HEK293 (cell line): Measurements from ENCODE around the gene RSRC1.

Experiments
- CTCF ChIA-PET: fragments of 350-600 bp; formaldehyde crosslinking; extraction: SDS; loops from one replicate; lab custom pipeline; 2021; ENCODE audit warnings: antibody characterized with exemption; lab: Yijun Ruan, JAX
- POLR2A ChIA-PET: fragments of 300-600 bp; formaldehyde crosslinking; extraction: SDS; loops from one replicate; lab custom pipeline; 2020; ENCODE audit warnings: antibody characterized with exemption, inconsistent platforms; lab: Yijun Ruan, JAX
- H3K27ac ChIP-seq: fragments of 200-500 bp; sonication (Bioruptor generic); 2 replicates; pipeline ENCODE4 v1.5.1; 2014; ENCODE audit warnings: low read depth, low read length, control low read depth, inconsistent platforms; ENCODE audit errors: extremely low read depth
- H3K36me3 ChIP-seq, 2 experiments: fragments of 200-500 bp in 1 of 2; sonication (Bioruptor generic) in 1 of 2; 1 replicate in 1 of 2; 2 replicates in 1 of 2; pipeline ENCODE4 v1.5.1; 2014 to 2017; ENCODE audit warnings: inconsistent platforms in 2 of 2, low read length in 2 of 2; ENCODE audit not compliant: control insufficient read depth in 2 of 2, insufficient read depth in 1 of 2
- H3K4me1 ChIP-seq: fragments of 200-500 bp; sonication (Bioruptor generic); 2 replicates; pipeline ENCODE4 v1.5.1; 2014; ENCODE audit warnings: mild to moderate bottlenecking, low read length, inconsistent platforms; ENCODE audit not compliant: control insufficient read depth, insufficient read depth
- H3K4me3 ChIP-seq: 2 replicates; pipeline ENCODE4 v1.5.1; 2011; ENCODE audit warnings: low read depth, mild to moderate bottlenecking, control low read depth, low read length, moderate library complexity
- H3K9me3 ChIP-seq: fragments of 200-500 bp; sonication (Bioruptor generic); 2 replicates; pipeline ENCODE4 v1.5.1; 2014; ENCODE audit warnings: low read depth, low read length, inconsistent platforms; ENCODE audit not compliant: control insufficient read depth, insufficient read depth
- EGR2 ChIP-seq: fragments of 450-650 bp; formaldehyde crosslinking; IDR thresholded peaks from 2 replicates; pipeline ENCODE4 v1.5.1; 2016; ENCODE audit warnings: low read depth, missing biosample characterization, missing genetic modification characterization
- GLIS2 ChIP-seq: fragments of 450-650 bp; formaldehyde crosslinking; IDR thresholded peaks from 2 replicates; pipeline ENCODE4 v1.5.1; 2016; ENCODE audit warnings: missing biosample characterization, missing genetic modification characterization
- KLF1 ChIP-seq: fragments of 450-650 bp; formaldehyde crosslinking; IDR thresholded peaks from 2 replicates; pipeline ENCODE4 v1.5.1; 2016; ENCODE audit warnings: missing biosample characterization, missing genetic modification characterization
- KLF10 ChIP-seq: fragments of 450-650 bp; IDR thresholded peaks from 2 replicates; pipeline ENCODE4 v1.5.1; 2018; ENCODE audit warnings: missing biosample characterization, mild to moderate bottlenecking, missing genetic modification characterization
- SP2 ChIP-seq: fragments of 450-650 bp; formaldehyde crosslinking; IDR thresholded peaks from 2 replicates; pipeline ENCODE4 v1.5.1; 2016; ENCODE audit warnings: missing biosample characterization, missing genetic modification characterization
- SP7 ChIP-seq: fragments of 450-650 bp; formaldehyde crosslinking; IDR thresholded peaks from 2 replicates; pipeline ENCODE4 v1.5.1; 2016; ENCODE audit warnings: missing biosample characterization, missing genetic modification characterization
- ZFHX2 ChIP-seq: fragments of 450-650 bp; formaldehyde crosslinking; conservative IDR thresholded peaks from 2 replicates; pipeline ENCODE4 v1.5.1; 2016; ENCODE audit warnings: missing biosample characterization, missing genetic modification characterization
- ZFP3 ChIP-seq: fragments of 450-650 bp; formaldehyde crosslinking; IDR thresholded peaks from 2 replicates; pipeline ENCODE4 v1.5.1; 2016; ENCODE audit warnings: low read depth, missing biosample characterization, missing genetic modification characterization
- ZNF146 ChIP-seq: fragments of 450-650 bp; formaldehyde crosslinking; IDR thresholded peaks from 2 replicates; pipeline ENCODE4 v1.5.1; 2016; ENCODE audit warnings: missing biosample characterization, missing genetic modification characterization
- ZNF157 ChIP-seq: fragments of 450-650 bp; formaldehyde crosslinking; IDR thresholded peaks from 2 replicates; pipeline ENCODE4 v1.5.1; 2016; ENCODE audit warnings: missing biosample characterization, missing genetic modification characterization
- ZNF175 ChIP-seq: fragments of 450-650 bp; formaldehyde crosslinking; IDR thresholded peaks from 2 replicates; pipeline ENCODE4 v1.5.1; 2016; ENCODE audit warnings: missing biosample characterization, missing genetic modification characterization
- ZNF2 ChIP-seq: fragments of 450-650 bp; formaldehyde crosslinking; IDR thresholded peaks from 2 replicates; pipeline ENCODE4 v1.5.1; 2016; ENCODE audit warnings: missing biosample characterization, missing genetic modification characterization
- ZNF211 ChIP-seq: fragments of 450-650 bp; formaldehyde crosslinking; IDR thresholded peaks from 2 replicates; pipeline ENCODE4 v1.5.1; 2016; ENCODE audit warnings: low read depth, missing biosample characterization, missing genetic modification characterization
- ZNF223 ChIP-seq: fragments of 450-650 bp; formaldehyde crosslinking; IDR thresholded peaks from 2 replicates; pipeline ENCODE4 v1.5.1; 2016; ENCODE audit warnings: missing biosample characterization, missing genetic modification characterization
- ZNF335 ChIP-seq: fragments of 450-650 bp; formaldehyde crosslinking; conservative IDR thresholded peaks from 2 replicates; pipeline ENCODE4 v1.5.1; 2016; ENCODE audit warnings: missing biosample characterization, missing genetic modification characterization
- ZNF426 ChIP-seq: fragments of 450-650 bp; formaldehyde crosslinking; IDR thresholded peaks from 2 replicates; pipeline ENCODE4 v1.5.1; 2017; ENCODE audit warnings: missing biosample characterization, missing genetic modification characterization, mild to moderate bottlenecking, inconsistent platforms, moderate library complexity
- ZNF629 ChIP-seq: fragments of 450-650 bp; formaldehyde crosslinking; IDR thresholded peaks from 2 replicates; pipeline ENCODE4 v1.5.1; 2017; ENCODE audit warnings: missing biosample characterization, missing genetic modification characterization
- TF ChIP-seq, protein P1 (sequence below): fragments of 450-650 bp; formaldehyde crosslinking; IDR thresholded peaks from 2 replicates; pipeline ENCODE4 v1.5.1; 2016; ENCODE audit warnings: missing biosample characterization, missing genetic modification characterization, borderline replicate concordance
- TF ChIP-seq, protein P2 (sequence below): fragments of 450-650 bp; formaldehyde crosslinking; IDR thresholded peaks from 2 replicates; pipeline ENCODE4 v1.5.1; 2016; ENCODE audit warnings: missing biosample characterization, missing genetic modification characterization
- TF ChIP-seq, protein P3 (sequence below): sonication (generic); formaldehyde crosslinking; IDR thresholded peaks from 2 replicates; pipeline ENCODE4 v1.8.1; 2022; ENCODE audit warnings: mild to moderate bottlenecking, moderate library complexity, missing genetic modification reagents
- TF ChIP-seq, protein P4 (sequence below): fragments of 450-650 bp; formaldehyde crosslinking; optimal IDR thresholded peaks from 2 replicates; pipeline ENCODE3; 2016; ENCODE audit warnings: missing biosample characterization, mild to moderate bottlenecking, missing genetic modification characterization
- TF ChIP-seq, protein P5 (sequence below): fragments of 450-650 bp; formaldehyde crosslinking; IDR thresholded peaks from 2 replicates; pipeline ENCODE4 v1.5.1; 2016; ENCODE audit warnings: missing biosample characterization, missing genetic modification characterization
- TF ChIP-seq, protein P6 (sequence below): fragments of 450-650 bp; formaldehyde crosslinking; IDR thresholded peaks from 2 replicates; pipeline ENCODE4 v1.5.1; 2016; ENCODE audit warnings: missing biosample characterization, missing genetic modification characterization, borderline replicate concordance
- TF ChIP-seq, protein P7 (sequence below): fragments of 450-650 bp; formaldehyde crosslinking; IDR thresholded peaks from 2 replicates; pipeline ENCODE4 v1.5.1; 2017; ENCODE audit warnings: missing biosample characterization, missing genetic modification characterization

The RSRC1 gene

DNA sequence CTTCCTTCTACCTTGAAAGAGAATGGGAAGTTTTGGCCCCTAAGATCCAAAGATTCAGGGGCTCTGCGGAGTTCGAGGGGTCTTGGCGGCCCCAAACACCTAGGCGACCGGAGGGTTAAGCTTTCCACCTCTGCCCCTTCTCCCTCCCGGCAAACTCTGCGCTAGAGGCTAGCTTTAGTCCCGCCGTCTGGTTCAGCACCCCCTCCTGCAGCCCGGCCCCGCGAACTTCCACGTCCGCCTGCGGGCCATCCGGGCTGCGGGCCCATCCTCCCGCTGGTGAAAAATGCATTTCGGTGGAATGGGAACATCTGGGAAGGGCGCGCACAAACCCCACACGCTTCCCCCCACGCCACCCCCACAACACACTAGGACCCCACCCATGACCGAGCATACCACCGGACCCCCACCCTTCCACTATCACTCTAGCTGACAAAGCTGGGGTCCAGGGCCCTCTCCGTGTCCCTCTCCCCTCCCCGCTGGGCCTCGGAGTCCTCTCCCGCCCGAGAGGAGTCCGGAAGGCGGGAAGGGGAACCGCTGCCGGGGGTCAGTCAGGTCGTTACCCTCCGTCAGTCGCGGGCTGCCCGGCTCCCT lies 4.7 kb upstream of the RSRC1 start (continued):
- TF ChIP-seq GLIS2 (tag by site-specific recombination) (peak; percentile 91), ZNF223 (no peak), ZNF175 (tag by site-specific recombination) (no peak), KLF1 (tag by site-specific recombination) (no peak), ZNF211 (no peak)
- TF ChIP-seq, protein P1, sequence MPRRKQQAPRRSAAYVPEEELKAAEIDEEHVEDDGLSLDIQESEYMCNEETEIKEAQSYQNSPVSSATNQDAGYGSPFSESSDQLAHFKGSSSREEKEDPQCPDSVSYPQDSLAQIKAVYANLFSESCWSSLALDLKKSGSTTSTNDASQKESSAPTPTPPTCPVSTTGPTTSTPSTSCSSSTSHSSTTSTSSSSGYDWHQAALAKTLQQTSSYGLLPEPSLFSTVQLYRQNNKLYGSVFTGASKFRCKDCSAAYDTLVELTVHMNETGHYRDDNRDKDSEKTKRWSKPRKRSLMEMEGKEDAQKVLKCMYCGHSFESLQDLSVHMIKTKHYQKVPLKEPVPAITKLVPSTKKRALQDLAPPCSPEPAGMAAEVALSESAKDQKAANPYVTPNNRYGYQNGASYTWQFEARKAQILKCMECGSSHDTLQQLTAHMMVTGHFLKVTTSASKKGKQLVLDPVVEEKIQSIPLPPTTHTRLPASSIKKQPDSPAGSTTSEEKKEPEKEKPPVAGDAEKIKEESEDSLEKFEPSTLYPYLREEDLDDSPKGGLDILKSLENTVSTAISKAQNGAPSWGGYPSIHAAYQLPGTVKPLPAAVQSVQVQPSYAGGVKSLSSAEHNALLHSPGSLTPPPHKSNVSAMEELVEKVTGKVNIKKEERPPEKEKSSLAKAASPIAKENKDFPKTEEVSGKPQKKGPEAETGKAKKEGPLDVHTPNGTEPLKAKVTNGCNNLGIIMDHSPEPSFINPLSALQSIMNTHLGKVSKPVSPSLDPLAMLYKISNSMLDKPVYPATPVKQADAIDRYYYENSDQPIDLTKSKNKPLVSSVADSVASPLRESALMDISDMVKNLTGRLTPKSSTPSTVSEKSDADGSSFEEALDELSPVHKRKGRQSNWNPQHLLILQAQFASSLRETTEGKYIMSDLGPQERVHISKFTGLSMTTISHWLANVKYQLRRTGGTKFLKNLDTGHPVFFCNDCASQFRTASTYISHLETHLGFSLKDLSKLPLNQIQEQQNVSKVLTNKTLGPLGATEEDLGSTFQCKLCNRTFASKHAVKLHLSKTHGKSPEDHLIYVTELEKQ (tag by site-specific recombination), result no peak
- TF ChIP-seq, all 188 proteins: peak for 18

DNA sequence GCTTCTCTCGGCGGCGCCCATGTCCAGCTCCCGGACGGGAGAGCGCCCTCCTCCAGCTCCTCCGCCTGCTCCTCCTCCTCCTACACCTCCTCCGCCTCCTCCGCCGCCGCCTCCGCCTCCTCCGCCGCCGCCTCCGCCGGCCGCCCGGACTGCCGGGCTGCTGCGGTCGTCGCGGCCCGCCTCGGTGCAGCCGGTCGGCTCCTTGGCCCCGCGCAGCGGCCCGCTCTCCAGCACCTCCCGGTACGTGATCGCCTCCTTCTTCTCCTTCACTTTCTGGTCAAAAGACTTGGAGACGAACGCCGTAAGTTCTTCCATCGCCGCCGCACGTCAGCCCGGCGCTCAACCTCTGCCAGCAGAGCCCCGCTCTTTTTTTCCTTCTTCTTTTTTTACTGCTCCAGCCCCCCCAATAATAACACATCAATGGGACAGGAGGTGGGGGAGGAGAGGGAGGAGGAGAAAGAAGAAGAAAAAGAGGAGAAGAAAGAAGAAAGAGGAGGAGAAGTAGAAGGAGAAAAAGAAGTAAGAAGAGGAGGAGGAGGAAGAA lies 4.1 kb upstream of the RSRC1 start:
- H3K36me3 ChIP-seq, result peaks cover 0 to 6% of the 10 kb centered on the region in 2 experiments; a peak in 1 of 3 replicates
- ChIA-PET CTCF (no interaction called here), POLR2A (interaction anchor here (0.6 to 0.7 kb wide), 2 partner anchors 591 to 714 kb away, joined by 4 to 5 read pairs; no protein-coding TSS in a partner anchor)
- TF ChIP-seq, protein P2, sequence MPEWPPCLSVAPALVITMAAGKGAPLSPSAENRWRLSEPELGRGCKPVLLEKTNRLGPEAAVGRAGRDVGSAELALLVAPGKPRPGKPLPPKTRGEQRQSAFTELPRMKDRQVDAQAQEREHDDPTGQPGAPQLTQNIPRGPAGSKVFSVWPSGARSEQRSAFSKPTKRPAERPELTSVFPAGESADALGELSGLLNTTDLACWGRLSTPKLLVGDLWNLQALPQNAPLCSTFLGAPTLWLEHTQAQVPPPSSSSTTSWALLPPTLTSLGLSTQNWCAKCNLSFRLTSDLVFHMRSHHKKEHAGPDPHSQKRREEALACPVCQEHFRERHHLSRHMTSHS (tag by site-specific recombination), result no peak
- TF ChIP-seq SP2 (peak; percentile 37; the same call in 1 of the 2 replicates), ZNF2 (tag by site-specific recombination) (no peak), SP7 (tag by site-specific recombination) (0 out of 2 replicates have a peak, but pooled peaks have one; percentile 3), ZFP3 (tag by site-specific recombination) (peak; percentile 78), ZNF157 (tag by site-specific recombination) (no peak), ZNF629 (tag by site-specific recombination) (no peak), ZNF426 (no peak), ZFHX2 (tag by site-specific recombination) (peak; percentile 94), KLF10 (tag by site-specific recombination) (no peak), ZNF335 (tag by site-specific recombination) (no peak), ZNF146 (no peak), EGR2 (peak; percentile 74; the same call in 1 of the 2 replicates), GLIS2 (tag by site-specific recombination) (peak; percentile 53; the same call in 1 of the 2 replicates)
- TF ChIP-seq, protein P3, sequence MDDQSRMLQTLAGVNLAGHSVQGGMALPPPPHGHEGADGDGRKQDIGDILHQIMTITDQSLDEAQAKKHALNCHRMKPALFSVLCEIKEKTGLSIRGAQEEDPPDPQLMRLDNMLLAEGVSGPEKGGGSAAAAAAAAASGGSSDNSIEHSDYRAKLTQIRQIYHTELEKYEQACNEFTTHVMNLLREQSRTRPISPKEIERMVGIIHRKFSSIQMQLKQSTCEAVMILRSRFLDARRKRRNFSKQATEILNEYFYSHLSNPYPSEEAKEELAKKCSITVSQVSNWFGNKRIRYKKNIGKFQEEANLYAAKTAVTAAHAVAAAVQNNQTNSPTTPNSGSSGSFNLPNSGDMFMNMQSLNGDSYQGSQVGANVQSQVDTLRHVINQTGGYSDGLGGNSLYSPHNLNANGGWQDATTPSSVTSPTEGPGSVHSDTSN (CRISPR knock-in tag), result no peak
- TF ChIP-seq, protein P4, sequence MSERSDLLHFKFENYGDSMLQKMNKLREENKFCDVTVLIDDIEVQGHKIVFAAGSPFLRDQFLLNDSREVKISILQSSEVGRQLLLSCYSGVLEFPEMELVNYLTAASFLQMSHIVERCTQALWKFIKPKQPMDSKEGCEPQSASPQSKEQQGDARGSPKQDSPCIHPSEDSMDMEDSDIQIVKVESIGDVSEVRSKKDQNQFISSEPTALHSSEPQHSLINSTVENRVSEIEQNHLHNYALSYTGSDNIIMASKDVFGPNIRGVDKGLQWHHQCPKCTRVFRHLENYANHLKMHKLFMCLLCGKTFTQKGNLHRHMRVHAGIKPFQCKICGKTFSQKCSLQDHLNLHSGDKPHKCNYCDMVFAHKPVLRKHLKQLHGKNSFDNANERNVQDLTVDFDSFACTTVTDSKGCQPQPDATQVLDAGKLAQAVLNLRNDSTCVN, result peak; percentile 14
- TF ChIP-seq, protein P5, sequence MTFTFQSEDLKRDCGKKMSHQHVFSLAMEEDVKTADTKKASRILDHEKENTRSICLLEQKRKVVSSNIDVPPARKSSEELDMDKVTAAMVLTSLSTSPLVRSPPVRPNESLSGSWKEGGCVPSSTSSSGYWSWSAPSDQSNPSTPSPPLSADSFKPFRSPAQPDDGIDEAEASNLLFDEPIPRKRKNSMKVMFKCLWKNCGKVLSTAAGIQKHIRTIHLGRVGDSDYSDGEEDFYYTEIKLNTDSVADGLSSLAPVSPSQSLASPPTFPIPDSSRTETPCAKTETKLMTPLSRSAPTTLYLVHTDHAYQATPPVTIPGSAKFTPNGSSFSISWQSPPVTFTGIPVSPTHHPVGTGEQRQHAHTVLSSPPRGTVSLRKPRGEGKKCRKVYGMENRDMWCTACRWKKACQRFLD, result no peak
- TF ChIP-seq, protein P6, sequence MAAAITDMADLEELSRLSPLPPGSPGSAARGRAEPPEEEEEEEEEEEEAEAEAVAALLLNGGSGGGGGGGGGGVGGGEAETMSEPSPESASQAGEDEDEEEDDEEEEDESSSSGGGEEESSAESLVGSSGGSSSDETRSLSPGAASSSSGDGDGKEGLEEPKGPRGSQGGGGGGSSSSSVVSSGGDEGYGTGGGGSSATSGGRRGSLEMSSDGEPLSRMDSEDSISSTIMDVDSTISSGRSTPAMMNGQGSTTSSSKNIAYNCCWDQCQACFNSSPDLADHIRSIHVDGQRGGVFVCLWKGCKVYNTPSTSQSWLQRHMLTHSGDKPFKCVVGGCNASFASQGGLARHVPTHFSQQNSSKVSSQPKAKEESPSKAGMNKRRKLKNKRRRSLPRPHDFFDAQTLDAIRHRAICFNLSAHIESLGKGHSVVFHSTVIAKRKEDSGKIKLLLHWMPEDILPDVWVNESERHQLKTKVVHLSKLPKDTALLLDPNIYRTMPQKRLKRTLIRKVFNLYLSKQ (tag by site-specific recombination), result no peak
- TF ChIP-seq, protein P7, sequence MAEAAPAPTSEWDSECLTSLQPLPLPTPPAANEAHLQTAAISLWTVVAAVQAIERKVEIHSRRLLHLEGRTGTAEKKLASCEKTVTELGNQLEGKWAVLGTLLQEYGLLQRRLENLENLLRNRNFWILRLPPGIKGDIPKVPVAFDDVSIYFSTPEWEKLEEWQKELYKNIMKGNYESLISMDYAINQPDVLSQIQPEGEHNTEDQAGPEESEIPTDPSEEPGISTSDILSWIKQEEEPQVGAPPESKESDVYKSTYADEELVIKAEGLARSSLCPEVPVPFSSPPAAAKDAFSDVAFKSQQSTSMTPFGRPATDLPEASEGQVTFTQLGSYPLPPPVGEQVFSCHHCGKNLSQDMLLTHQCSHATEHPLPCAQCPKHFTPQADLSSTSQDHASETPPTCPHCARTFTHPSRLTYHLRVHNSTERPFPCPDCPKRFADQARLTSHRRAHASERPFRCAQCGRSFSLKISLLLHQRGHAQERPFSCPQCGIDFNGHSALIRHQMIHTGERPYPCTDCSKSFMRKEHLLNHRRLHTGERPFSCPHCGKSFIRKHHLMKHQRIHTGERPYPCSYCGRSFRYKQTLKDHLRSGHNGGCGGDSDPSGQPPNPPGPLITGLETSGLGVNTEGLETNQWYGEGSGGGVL (tag by site-specific recombination), result no peak

More for the DNA sequence above, 4.1 kb upstream of the RSRC1 start:
- Histone ChIP-seq H3K4me3 (peak overlapping the region; percentile 85), H3K27ac (peak overlapping the region; percentile 57; the same call in 1 of the 2 replicates), H3K4me1 (no peaks in the 10 kb centered on the region; the same call in 1 of the 2 replicates), H3K9me3 (no peaks in the 10 kb centered on the region)
